ENCODE results near the gene CD22.
"Not testable (repeated sequence)": the region's sequence is repeated elsewhere in the genome, so short reads cannot be mapped to it uniquely, and the experiment has no call there.

Gene CD22

GRCh38 chr19:35345671-35346111 is 16.7 kb downstream of the CD22 start:
- no peak for DNase-seq

- DNase-seq = no peak
Measured at GRCh38 chr19:35346193-35347052, 17.4 kb downstream of the CD22 start.

- DNase-seq = no peak
Measured at GRCh38 chr19:35347171-35347929, 18.4 kb downstream of the CD22 start, which contains the start of gene FFAR1. Gene FFAR1, plus strand, starts transcription at chr19:35347902. Its CDS starts 3,650 bp downstream, at chr19:35351552.

GRCh38 chr19:35347930-35348298 is 18.9 kb downstream of the CD22 start:
- DNase-seq = no peak

- no peak for DNase-seq
Measured at GRCh38 chr19:35348911-35349611, 20.1 kb downstream of the CD22 start.

GRCh38 chr19:35349614-35350521 is 20.9 kb downstream of the CD22 start:
- DNase-seq = no peak

- no peak for DNase-seq
Measured at GRCh38 chr19:35350591-35350990, 21.6 kb downstream of the CD22 start.

- no peak for DNase-seq
Measured at GRCh38 chr19:35351411-35352176, 22.6 kb downstream of the CD22 start.

GRCh38 chr19:35352177-35352447 is 23.1 kb downstream of the CD22 start:
- no peak for DNase-seq

GRCh38 chr19:35352448-35353304 is 23.7 kb downstream of the CD22 start:
- peak; percentile 17 for DNase-seq

GRCh38 chr19:35353635-35354034 is 24.6 kb downstream of the CD22 start:
- DNase-seq = no peak

GRCh38 chr19:35354898-35355297 is 25.9 kb downstream of the CD22 start:
- no peak for DNase-seq

- no peak for DNase-seq
Measured at GRCh38 chr19:35355791-35356460, 26.9 kb downstream of the CD22 start.

GRCh38 chr19:35357867-35358573 is 29.0 kb downstream of the CD22 start, which contains the start of gene FFAR3:
Gene FFAR3, plus strand, starts transcription at chr19:35358460. Its CDS starts 431 bp downstream, at chr19:35358891.
- DNase-seq = no peak

- not testable (repeated sequence) for DNase-seq
Measured at GRCh38 chr19:35358834-35359233, 29.8 kb downstream of the CD22 start.

GRCh38 chr19:35359395-35359794 is 30.4 kb downstream of the CD22 start:
- not testable (repeated sequence) for DNase-seq

- DNase-seq = not testable (repeated sequence)
Measured at GRCh38 chr19:35360081-35360480, 31.1 kb downstream of the CD22 start.

- DNase-seq = no peak
Measured at GRCh38 chr19:35360880-35361420, 32.0 kb downstream of the CD22 start.

Measured in NCI-H187 treated with DMSO at 0.1 percent for 48 hours (cell line).